SHP77 treated with DMSO at 0.1 percent for 48 hours (cell line): ENCODE data around the gene ZNF253.
"Not testable (repeated sequence)": the region's sequence is repeated elsewhere in the genome, so short reads cannot be mapped to it uniquely, and the experiment has no call there.

Source experiments
- DNase-seq: peaks from one replicate; lab custom pipeline; 2025; lab: John Stamatoyannopoulos, UW

Gene ZNF253

DNA sequence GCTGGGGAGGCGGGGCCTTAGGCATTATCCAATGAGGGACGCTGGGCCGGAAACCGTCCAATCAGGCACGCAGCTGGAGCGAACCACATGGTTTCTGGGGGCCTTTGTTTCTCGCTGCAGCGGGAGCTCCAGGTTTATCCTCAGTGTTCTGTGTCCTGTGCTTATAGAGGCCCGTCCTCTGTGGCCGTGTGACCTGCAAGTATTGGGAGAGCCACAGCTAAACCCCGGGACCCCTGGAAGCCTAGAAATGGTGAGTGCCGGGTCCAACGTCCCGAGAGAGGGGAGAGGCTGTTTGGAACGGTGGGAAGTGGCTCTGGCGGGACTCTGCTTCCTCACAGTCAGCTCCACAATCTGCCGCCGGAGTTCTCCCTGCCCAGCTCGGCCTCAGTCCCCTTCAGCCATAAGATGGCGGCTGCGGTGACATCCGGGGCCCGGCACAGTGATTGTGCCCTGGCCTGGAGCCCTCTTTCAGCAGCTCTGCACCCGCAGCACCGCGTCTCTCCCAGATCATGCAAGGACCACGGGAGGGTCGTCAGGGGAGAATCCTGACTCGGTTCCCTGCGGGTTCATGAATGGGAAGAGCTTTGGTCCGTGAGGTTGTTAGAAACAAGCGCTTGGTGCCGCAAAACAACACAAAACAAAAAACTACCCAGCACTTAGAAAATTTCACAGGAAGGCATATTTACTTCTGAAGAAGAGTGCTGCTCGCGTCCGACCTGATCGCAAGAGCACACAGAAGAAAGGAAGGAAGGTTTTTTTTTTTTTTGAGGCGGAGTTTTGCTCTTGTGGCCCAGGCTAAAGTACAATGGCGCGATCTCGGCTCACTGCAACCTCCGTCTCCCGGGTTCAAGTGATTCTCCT, at the start of gene ZNF253:
Gene ZNF253, plus strand, starts transcription at position 133 of the 861 bp plus-strand sequence. Its CDS starts 115 bp downstream, at position 248.
- DNase-seq = peak; percentile 87

- DNase-seq = no peak
These were observed 49.0 kb upstream of the ZNF253 start for GRCh38 chr19:19816679-19817078.

GRCh38 chr19:19817357-19817756, 48.3 kb upstream of the ZNF253 start:
- DNase-seq = no peak

GRCh38 chr19:19820774-19821320, 44.8 kb upstream of the ZNF253 start:
- no peak for DNase-seq

- DNase-seq = no peak
These were observed 44.2 kb upstream of the ZNF253 start, which contains the start of gene ZNF506 for GRCh38 chr19:19821366-19821951. ZNF506 (minus strand) TSS chr19:19821750; CDS start chr19:19821603, 147 bp downstream.

GRCh38 chr19:19821976-19822375, 43.7 kb upstream of the ZNF253 start:
- not testable (repeated sequence) for DNase-seq

GRCh38 chr19:19823916-19824315, 41.8 kb upstream of the ZNF253 start:
- DNase-seq = no peak

DNA sequence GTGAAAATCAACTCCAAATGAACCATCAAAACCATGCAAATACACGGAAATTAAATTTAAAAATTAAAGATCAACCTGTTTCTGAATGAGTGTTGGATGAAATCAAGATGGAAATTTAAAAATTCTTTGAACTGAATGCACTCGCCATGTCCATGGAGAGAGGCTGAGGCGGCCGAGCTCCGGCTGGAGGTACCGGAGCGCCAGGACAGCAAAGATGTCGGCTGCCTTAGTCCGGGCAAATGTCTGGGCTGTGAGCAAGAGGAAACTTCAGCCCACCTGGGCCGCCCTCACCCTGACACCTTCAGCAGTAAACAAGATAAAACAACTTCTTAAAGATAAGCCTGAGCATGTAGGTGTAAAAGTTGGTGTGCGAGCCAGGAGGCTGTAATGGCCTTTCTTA, 38.8 kb upstream of the ZNF253 start:
- DNase-seq = no peak

GRCh38 chr19:19835560-19836038, 30.1 kb upstream of the ZNF253 start:
- no peak for DNase-seq

DNA sequence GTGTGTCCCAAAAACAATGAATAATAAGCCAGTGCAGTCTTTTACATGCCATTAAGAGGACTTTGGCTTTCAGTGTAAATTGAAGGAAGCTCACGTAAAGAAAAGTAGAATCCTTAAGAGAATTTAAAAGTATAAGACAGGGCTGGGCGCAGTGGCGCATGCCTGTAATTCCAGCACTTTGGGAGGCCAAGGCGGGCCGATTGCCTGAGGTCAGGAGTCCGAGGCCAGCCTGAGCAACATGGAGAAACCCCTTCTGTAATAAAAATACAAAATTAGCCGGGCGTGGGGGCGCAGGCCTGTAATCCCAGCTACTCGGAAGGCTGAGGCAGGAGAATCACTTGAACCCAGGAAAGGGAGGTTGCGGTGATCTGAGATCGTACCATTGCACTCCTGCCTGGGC, 17.9 kb upstream of the ZNF253 start:
- DNase-seq = no peak

DNA sequence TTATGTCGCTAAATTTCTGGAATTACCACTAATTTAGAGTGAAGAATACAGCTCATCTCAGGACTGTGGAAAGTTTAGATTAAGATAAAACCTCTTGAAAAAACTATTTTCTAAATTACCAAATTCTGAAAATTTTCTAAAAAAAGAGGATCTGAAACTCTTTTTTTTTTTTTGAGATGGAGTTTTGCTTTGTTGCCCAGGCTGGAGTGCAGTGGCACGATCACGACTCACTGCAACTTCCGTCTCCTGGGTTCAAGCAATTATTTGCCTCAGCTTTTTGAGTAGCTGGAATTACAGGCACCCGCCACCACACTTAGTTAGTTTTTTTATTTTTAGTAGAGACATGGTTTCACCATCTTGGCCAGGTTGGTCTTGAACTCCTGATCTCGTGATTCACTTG, 16.6 kb upstream of the ZNF253 start:
- DNase-seq = no peak

- not testable (repeated sequence) for DNase-seq
These were observed 13.9 kb upstream of the ZNF253 start for GRCh38 chr19:19851740-19852139.

DNA sequence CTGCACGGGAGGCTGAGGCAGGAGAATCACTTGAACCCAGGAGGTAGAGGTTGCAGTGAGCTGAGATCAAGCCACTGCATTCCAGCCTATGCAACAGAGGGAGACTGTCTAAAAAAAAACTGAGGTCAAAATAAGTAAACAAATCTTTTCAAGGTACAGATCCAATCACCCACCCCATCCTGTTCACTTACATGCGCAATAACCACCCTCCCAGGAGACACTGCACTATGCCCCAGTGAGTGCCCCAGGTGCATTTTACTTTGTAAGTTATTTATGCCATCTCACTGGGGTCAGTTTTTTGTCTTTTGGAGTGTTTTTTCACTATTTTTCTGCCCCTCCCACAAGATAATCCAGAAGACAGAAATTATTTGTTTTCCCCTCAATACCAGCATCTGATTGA, 6.9 kb upstream of the ZNF253 start:
- no peak for DNase-seq

- DNase-seq = no peak
These were observed 4.8 kb upstream of the ZNF253 start for GRCh38 chr19:19860756-19861390.

GRCh38 chr19:19866611-19867248, 1.0 kb downstream of the ZNF253 start:
- DNase-seq = no peak

DNA sequence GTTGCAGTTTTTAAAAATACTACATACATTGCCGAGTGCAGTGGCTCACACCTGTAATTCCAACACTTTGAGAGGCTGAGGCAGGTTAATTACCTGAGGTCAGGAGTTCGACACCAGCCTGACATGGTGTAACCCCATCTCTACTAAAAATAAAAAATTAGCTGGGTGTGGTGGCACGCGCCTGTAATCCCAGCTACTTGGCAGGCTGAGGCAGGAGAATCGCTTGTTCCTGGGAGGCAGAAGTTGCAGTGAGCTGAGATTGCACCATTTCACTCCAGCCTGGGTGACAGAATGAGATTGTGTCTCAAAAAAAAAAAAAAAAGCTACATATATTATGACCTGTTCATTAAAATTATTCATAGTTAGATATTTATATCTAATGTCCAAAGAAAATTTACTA, 4.4 kb downstream of the ZNF253 start:
- not testable (repeated sequence) for DNase-seq

DNA sequence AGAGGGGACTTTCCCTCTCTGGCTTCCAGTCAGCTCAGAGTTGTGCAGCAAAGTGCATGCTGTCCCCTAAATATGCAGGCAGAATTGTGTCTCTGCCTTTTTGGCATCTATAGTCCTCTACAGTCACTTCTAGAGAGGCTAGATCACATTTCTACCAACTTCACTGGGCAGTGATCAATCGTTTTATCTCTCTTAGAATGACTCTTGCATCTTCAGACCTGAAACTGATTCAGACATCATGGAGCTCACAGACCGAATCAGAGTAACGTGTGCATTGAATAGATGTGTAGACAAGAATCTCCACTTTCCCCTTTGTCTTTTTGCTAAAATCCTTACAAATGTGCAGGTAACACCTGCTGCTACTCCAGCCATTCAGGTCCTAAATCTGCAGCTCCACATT, 6.2 kb downstream of the ZNF253 start:
- no peak for DNase-seq

- DNase-seq = no peak
These were observed 7.7 kb downstream of the ZNF253 start for GRCh38 chr19:19873381-19873780.

- DNase-seq = no peak
These were observed 12.0 kb downstream of the ZNF253 start for GRCh38 chr19:19877724-19878123.

DNA sequence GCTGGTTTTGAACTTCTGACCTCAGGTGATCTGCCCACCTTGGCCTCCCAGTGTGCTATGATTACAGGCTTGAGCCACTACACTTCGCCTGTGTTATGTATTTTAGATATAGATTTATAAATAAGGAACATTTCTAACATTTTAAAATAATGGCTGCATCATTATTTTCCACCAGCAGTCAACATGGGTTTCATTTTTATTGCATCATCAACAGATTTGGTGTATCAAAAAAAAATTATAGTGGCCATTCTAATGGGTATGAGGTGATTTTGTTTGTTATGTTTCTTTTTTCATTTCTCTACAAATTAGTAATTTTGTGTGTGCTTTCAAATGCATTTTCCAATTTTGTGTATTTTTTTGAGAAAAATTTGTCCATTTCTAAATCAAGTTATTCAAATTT, 18.9 kb downstream of the ZNF253 start:
- no peak for DNase-seq

- not testable (repeated sequence) for DNase-seq
These were observed 26.6 kb downstream of the ZNF253 start for GRCh38 chr19:19892055-19892941.
